ENCODE results near the gene EBP.

Gene EBP

GRCh38 chrX:48521353-48522243 lies at the start of gene EBP:
EBP (plus strand) TSS chrX:48521808; CDS start chrX:48523772, 1,964 bp downstream.
- peak; percentile 92 for DNase-seq (ENCODE audit: low read depth in 2 of 2)

DNA sequence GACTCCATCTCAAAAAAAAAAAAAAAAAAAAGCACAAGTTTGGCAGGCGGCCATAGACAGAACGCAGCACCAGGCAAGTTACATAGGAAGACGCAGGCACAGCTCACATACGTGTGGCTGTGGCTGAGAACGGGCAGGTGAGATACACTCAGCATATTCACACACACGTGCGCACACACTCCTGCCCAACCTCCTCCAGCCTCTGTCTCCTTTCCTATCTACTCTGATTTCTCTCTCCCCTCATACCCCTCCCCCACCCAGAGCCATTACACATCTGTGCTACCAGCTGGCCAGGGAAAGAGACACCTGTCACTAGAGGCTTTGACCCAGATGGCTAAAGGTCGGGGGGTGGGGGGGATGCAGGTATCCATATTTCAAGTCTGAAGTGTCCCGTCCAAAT lies 49.4 kb upstream of the EBP start:
- DNase-seq (ENCODE audit: low read depth in 2 of 2): no peak

- no peak for DNase-seq (ENCODE audit: low read depth in 2 of 2)
Observed at GRCh38 chrX:48472851-48473703, 48.5 kb upstream of the EBP start.

DNA sequence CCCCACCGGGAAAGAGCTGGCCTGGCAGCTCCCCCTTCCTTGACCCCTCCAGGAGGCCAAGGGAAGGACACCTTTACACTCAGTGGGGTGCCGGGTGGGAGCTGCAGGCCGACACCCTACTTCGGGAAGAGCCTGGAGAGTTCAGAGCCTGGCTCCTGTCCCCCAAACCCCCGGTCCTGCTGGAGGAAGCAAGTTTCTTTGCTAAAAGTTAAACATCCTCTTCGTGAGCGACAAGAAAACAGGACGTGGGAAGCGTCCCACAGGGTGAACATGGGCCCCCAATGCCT lies 48.0 kb upstream of the EBP start:
- DNase-seq (ENCODE audit: low read depth in 2 of 2): no peak

GRCh38 chrX:48474127-48474526 lies 47.5 kb upstream of the EBP start:
- no peak for DNase-seq (ENCODE audit: low read depth in 2 of 2)

GRCh38 chrX:48474581-48474980 lies 47.0 kb upstream of the EBP start:
- DNase-seq (ENCODE audit: low read depth in 2 of 2): no peak

DNA sequence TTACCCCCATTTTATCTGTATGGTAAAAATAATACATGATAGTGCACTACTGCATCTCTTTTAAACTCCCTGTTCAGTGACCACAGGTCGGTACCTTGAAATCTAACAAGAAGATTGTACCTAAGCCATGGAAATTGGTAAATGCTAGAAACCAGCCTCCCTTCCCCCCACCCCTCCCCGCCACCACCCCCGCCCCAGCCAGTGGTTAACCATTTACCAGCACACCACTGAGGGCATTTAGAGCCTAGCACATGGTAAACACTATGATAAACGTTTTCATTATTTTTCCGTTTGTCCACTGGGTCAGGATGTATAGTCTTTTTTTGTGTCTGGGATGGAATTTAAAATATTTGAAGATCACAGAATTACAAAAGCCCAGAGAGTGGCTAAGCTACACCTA lies 46.3 kb upstream of the EBP start:
- no peak for DNase-seq (ENCODE audit: low read depth in 2 of 2)

DNA sequence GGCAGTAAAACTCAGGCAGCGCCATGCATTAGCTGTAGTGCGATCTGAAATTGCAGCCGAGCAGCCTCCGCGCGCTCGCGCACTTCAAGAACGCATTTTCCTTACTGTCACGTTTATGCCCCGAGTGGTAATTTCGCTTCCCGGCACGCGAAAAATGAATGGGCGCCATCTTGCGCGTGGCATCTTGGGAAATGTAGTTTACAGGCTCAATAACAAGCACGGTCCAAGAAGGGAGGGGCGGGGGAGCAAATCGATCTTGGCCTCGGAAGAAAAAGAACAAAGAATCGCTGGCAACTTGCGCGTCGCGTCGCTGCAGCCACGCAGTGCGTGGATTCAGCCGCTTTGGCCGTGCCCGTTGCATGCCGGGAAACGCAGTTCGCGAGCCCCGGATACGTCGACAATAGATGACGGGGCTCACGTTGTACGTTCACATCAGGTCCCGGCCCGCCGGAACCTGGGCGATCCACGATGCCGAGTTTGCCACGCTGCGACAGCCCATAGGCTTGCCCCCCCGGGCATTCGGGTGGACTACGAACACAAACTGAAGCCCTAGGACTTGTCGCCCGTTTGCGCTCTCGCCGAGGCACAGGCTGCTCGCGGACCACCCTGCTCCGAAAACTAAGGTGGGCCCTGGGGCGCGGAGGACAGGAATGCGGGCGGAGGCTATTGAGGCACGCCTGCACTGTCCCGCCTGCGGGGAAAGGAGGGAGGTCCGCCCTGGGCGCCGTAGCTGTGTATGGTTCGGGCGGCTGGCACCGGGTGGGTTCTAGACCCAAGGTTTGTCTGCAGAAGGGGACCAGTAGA lies 45.6 kb upstream of the EBP start, which contains the start of gene FTSJ1:
Gene FTSJ1, plus strand, starts transcription at position 426 of the 804 bp plus-strand sequence. CDS start 1,849 bp downstream, outside the sequence.
- peak; percentile 76 to 78 for DNase-seq (ENCODE audit: low read depth in 2 of 2)

GRCh38 chrX:48476919-48477318 lies 44.7 kb upstream of the EBP start:
- no peak for DNase-seq (ENCODE audit: low read depth in 2 of 2)

- no peak for DNase-seq (ENCODE audit: low read depth in 2 of 2)
Observed at GRCh38 chrX:48477960-48478755, 43.5 kb upstream of the EBP start.

DNA sequence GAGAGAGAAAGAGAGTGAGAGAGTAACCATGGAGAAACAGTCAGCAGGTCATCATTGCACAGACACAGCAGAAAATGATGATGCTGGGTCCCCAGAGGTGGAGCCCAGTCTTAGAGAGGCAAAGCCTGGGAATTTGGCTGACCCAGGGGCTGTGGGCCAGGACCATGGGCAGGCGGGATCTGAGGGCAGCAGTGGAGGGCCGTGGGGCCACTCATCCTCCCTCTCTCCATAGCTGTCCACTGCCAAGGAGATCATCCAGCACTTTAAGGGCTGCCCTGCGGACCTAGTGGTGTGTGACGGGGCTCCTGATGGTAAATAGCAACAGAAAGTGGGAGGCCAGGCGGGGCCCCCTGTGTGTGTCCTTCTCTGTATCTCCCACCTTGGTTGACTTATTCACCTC lies 42.8 kb upstream of the EBP start:
- no peak for DNase-seq (ENCODE audit: low read depth in 2 of 2)

DNA sequence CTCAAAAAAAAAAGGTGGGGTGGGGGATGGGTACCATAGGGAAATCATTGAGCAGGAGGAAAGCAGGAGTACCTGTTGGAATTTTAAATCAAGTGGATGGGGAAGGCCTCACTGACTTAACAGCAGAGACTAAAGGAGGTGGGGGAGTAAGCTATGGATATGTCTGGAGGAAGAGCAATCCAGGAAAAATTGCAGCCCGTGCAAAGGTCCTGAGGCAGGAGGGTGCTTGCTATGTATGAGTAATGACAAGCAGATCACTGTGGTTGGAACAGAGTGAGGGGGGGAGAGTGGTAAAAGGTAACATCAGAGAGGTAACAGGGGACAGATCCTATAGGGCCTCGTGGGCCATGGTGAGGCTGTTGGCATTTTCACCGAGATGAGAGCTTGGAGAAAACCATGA lies 41.5 kb upstream of the EBP start:
- DNase-seq (ENCODE audit: low read depth in 2 of 2): no peak

- DNase-seq (ENCODE audit: low read depth in 2 of 2): no peak
Observed at GRCh38 chrX:48480583-48480982, 41.0 kb upstream of the EBP start.

DNA sequence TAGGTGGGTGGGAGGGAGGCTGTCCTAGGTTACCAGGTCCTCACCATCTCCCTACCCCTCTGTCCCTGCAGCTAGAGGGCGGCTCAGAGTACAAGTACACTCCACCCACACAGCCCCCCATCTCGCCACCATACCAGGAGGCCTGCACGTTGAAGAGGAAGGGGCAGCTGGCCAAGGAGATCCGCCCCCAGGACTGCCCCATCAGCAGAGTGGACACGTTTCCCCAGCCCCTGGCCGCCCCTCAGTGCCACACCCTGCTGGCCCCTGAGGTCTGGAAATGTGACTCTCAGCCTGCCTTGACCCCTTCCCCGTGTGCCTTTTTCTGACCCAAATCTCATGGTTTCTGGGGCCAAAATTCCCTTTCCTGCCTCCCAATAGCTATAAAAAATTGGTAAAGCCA lies 39.1 kb upstream of the EBP start:
- DNase-seq (ENCODE audit: low read depth in 2 of 2): no peak

DNA sequence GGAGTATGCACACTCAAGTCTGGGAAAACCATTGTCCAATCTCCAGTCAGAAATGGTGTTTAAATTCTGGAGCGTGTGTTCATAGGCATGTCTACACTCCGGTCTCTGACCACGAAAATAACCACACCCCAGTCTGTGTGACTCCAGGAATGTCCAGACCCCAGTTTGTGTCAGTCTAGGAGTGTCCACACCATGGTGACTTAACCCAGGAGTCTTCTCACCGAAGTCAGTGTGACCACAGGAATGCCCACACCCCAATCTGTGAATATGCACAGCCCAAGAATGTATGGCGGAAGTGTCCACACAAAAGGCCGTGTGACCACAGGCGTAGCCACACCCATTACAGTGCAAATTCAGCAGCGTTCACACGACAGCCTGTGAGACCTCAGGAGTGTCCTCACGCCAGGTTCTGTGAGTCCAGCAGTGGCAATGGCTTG lies 34.2 kb upstream of the EBP start:
- DNase-seq (ENCODE audit: low read depth in 2 of 2): no peak

GRCh38 chrX:48488034-48488433 lies 33.6 kb upstream of the EBP start:
- no peak for DNase-seq (ENCODE audit: low read depth in 2 of 2)

DNA sequence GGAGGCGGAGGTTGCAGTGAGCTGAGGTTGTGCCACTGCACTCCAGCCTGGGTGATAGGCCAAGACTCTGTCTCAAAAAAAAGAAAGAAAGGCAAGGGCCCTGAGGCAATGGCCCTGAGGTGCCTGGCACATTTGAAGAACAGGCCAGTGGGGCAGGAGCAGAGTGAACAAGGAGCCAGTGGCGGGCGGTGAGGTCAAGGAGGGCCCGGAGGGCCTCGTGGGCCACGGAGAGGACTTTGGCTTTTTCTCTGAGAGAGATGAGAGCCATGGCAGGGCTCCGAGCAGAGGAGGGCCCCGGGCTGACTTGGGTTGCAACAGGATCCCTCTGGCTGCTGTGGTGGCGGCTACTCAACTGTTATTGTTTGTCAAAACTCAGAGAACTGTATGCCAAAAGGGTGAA lies 32.3 kb upstream of the EBP start:
- DNase-seq (ENCODE audit: low read depth in 2 of 2): no peak

- DNase-seq (ENCODE audit: low read depth in 2 of 2): no peak
Observed at GRCh38 chrX:48489892-48490291, 31.7 kb upstream of the EBP start.

GRCh38 chrX:48490661-48491060 lies 30.9 kb upstream of the EBP start:
- DNase-seq (ENCODE audit: low read depth in 2 of 2): no peak

DNA sequence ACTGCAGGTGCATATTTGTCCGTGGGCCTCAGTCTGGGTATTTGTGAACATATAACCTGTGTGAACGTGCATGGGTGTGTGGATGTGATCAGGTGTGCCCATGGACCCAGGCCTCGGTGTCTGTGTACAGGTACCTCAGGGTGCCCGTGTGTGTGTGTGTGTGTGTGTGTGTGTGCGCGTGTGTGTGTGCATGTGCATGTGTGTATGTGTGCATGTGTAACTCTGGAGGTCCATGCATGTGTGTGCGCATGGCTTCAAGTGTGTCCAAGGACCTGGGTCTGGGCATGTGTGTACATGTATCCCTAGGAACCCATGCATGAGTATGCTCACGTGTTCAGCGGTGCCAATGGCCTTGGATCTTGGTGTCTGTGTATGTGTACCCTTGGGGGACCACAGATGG lies 29.8 kb upstream of the EBP start:
- no peak for DNase-seq (ENCODE audit: low read depth in 2 of 2)

GRCh38 chrX:48492293-48492910 lies 29.2 kb upstream of the EBP start:
- no peak for DNase-seq (ENCODE audit: low read depth in 2 of 2)
